GM12878 (cell line): ENCODE data around the gene ZBTB24. TPM values are rescaled to one million over a fixed set of nuclear protein-coding genes. Genes with fewer than 3 reads are reported as not detected.
A peak's percentile ranks its signal among the peaks of the same experiment; 100 is the strongest.

Source experiments
- ATAC-seq: fragments of 200-7000 bp; cut with Tn5 transposase; 3 replicates; pipeline ENCODE4 v1.9.1; 2020; ENCODE audit warnings: mild to moderate bottlenecking, moderate library complexity
- BruUV-seq: library from RNA; stranded (reverse); fragments of 400-500 nt; replicated peaks from 2 replicates; lab custom pipeline; 2021; lab: Mats Ljungman, UMichigan
- CTCF ChIA-PET: fragments of 300-600 bp; sonication (Branson Sonifier 250); formaldehyde crosslinking; extraction: SDS; loops from one replicate; lab custom pipeline; 2021; ENCODE audit warnings: inconsistent platforms; lab: Yijun Ruan, JAX
- POLR2A ChIA-PET: fragments of 350-600 bp; formaldehyde crosslinking; extraction: SDS; loops from one replicate; lab custom pipeline; 2021; ENCODE audit warnings: inconsistent platforms; lab: Charles Lee
- RAD21 ChIA-PET: fragments of 300-600 bp; sonication (Branson Sonifier 250); formaldehyde crosslinking; loops from one replicate; lab custom pipeline; 2023; ENCODE audit warnings: antibody characterized with exemption; ENCODE audit not compliant: unreplicated experiment; lab: Charles Lee
- SMC1A ChIA-PET: fragments of 300-600 bp; sonication (Branson Sonifier 250); formaldehyde crosslinking; loops from one replicate; lab custom pipeline; 2023; ENCODE audit not compliant: unreplicated experiment, uncharacterized antibody; lab: Charles Lee
- DNase-seq: peaks from one replicate; pipeline ENCODE4 v3.0.0-alpha.2; 2011; ENCODE audit warnings: low read depth, low spot score
- FAIRE-seq: peaks from 3 replicates; lab custom pipeline; 2011; peaks lifted over from hg19 to GRCh38; lab: Jason Lieb, UNC
- H2AFZ ChIP-seq: 2 replicates; pipeline ENCODE4 v1.6.0; 2011; ENCODE audit warnings: low read depth, low read length, control low read depth; ENCODE audit not compliant: control insufficient read depth
- H3K27ac ChIP-seq: 2 replicates; pipeline ENCODE4 v1.5.1; 2011; ENCODE audit warnings: control low read depth; ENCODE audit not compliant: control insufficient read depth, insufficient read depth
- H3K27me3 ChIP-seq, 2 experiments: replicated peaks in 1 of 2; 2 replicates each; pipeline versions ENCODE4 v1.6.0 to v1.6.1; 2011; ENCODE audit warnings: low read length in 1 of 2; ENCODE audit not compliant: control insufficient read depth in 2 of 2, insufficient read depth in 2 of 2
- H3K36me3 ChIP-seq, 2 experiments: 2 replicates each; pipeline ENCODE4 v1.5.1; 2011; ENCODE audit warnings: low read length in 1 of 2; ENCODE audit not compliant: control insufficient read depth in 2 of 2, insufficient read depth in 2 of 2
- H3K4me1 ChIP-seq: 2 replicates; pipeline ENCODE4 v1.6.1; 2011; ENCODE audit warnings: mild to moderate bottlenecking, low read length, moderate library complexity, mixed read lengths; ENCODE audit not compliant: control insufficient read depth, insufficient read depth
- H3K4me2 ChIP-seq: 2 replicates; pipeline ENCODE4 v1.6.0; 2011; ENCODE audit warnings: control low read depth; ENCODE audit not compliant: control insufficient read depth, insufficient read depth
- H3K4me3 ChIP-seq: fragments of 200-600 bp; sonication (generic); 2 replicates; pipeline ENCODE4 v1.5.1; 2016
- H3K79me2 ChIP-seq: 2 replicates; pipeline ENCODE4 v1.6.0; 2011; ENCODE audit warnings: low read length; ENCODE audit not compliant: control insufficient read depth, insufficient read depth
- H3K9ac ChIP-seq: 2 replicates; pipeline ENCODE4 v1.8.0; 2011; ENCODE audit warnings: low read length, control low read depth, mixed read lengths; ENCODE audit not compliant: control insufficient read depth, insufficient read depth
- H3K9me3 ChIP-seq: replicated peaks from 3 replicates; pipeline ENCODE4 v1.5.1; 2011; ENCODE audit warnings: mild to moderate bottlenecking, low read length; ENCODE audit not compliant: control insufficient read depth, insufficient read depth
- H4K20me1 ChIP-seq: 2 replicates; pipeline ENCODE4 v1.6.0; 2011; ENCODE audit not compliant: control insufficient read depth, insufficient read depth
- FOXM1 ChIP-seq: IDR thresholded peaks from 2 replicates; pipeline ENCODE4 v1.6.1; 2012; ENCODE audit warnings: low read depth, mild to moderate bottlenecking, inconsistent platforms, low read length, moderate library complexity
- PAX5 ChIP-seq: IDR thresholded peaks from 2 replicates; pipeline ENCODE4 v1.6.1; 2011; ENCODE audit warnings: low read depth, low read length, borderline replicate concordance
- WGBS: methylation state at CpG from one replicate; pipeline ENCODE4 v1.1.6; 2016; ENCODE audit warnings: low lambda C conversion rate; ENCODE audit not compliant: insufficient replicate concordance, insufficient coverage; ENCODE audit errors: missing lambda C conversion rate; 5-methylcytosine and 5-hydroxymethylcytosine counted together
- in situ Hi-C: fragments of 300-500 bp; cut with MboI; formaldehyde crosslinking; loops from 9 replicates; pipeline ENCODE4 v1.14.3; 2018; ENCODE audit warnings: mixed read lengths
- intact Hi-C: fragments of 100-400 bp; cut with micrococcal nuclease; formaldehyde crosslinking; loops from one replicate; pipeline ENCODE4 v1.14.2; 2022; ENCODE audit not compliant: unreplicated experiment
- polyA plus RNA-seq, 11 experiments: library from polyadenylated mRNA; depleted of rRNA in 4 of 11; unstranded in 6 of 11; stranded (reverse) in 5 of 11; fragments of >200 nt; fragmentation: Nextera tagmentation in 4 of 11; fragmentation: Illumina TruSeq in 1 of 11; extraction: Ambion mirVana in 4 of 11; extraction: Trizol in 1 of 11; gene quantifications; 1 replicate in 1 of 11; 2 replicates in 10 of 11; pipeline versions ENCODE4 v1.2.1 to v1.2.3, GENCODE V29; 2011 to 2016; ENCODE audit warnings: inconsistent platforms in 2 of 11, missing spikeins in 2 of 11, low read depth in 1 of 11
- total RNA-seq, 4 experiments: library from RNA; depleted of rRNA in 3 of 4; stranded (reverse); fragments of >200 nt in 3 of 4; fragmentation: Illumina TruSeq in 1 of 4; extraction: Trizol in 1 of 4; gene quantifications; 2 replicates each; pipeline versions ENCODE4 v1.2.1 to v1.2.3, GENCODE V29; 2013 to 2021
- TF ChIP-seq, protein P1 (sequence below): IDR thresholded peaks from 2 replicates; pipeline ENCODE4 v1.6.1; 2012; ENCODE audit warnings: low read length, inconsistent platforms
- TF ChIP-seq, protein P2 (sequence below): fragments of 450-650 bp; formaldehyde crosslinking; IDR thresholded peaks from 2 replicates; pipeline ENCODE4 v1.4.0; 2022; ENCODE audit warnings: mild to moderate bottlenecking, moderate library complexity

ZBTB24 gene
- total and polyA plus RNA-seq, 10 of the 15 experiments (the other 5 are each of a cell fraction or from before 2014, with no cell fraction given): 2.9 to 17.7 (median 8.5) TPM

DNA sequence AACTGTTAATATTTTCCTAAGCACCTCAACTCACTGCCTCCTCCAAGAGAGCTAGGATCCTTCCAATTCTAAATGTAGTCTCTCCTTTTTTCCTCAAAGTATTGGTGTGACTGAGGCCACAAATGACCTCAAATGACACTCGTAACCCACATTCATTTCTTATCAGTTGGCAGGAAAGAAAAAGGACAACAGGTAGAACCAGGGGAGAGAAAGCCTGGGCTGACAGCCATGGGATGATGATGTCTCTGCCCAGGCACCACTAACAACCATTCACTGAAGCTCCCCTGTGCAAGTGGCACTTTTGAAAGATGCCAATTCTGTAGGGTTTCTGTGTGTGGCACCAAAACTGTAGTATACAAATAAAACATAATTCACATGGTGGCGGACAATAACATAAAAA lies 7.4 kb downstream of the ZBTB24 start:
- H3K9me3 ChIP-seq: no peaks in the 10 kb centered on the region
- intact Hi-C loops (loop anchor here (10.0 kb wide), 1 partner anchor 709 kb away; the partner anchor contains the start of gene CDC40), in situ Hi-C loops (no loop called here)
- FAIRE-seq: no peak
- H3K4me2 ChIP-seq: peak overlapping the region; percentile 46; the same call in 1 of the 2 replicates
- no peak overlapping the region for H3K27ac ChIP-seq
- 67% methylated on average over 2 of the region's 2 CpGs for WGBS
- no peaks in the 10 kb centered on the region for H3K27me3 ChIP-seq
- H3K36me3 ChIP-seq: peaks cover 5 to 24% of the 10 kb centered on the region in 2 experiments
- TF ChIP-seq FOXM1 (no peak), PAX5 (no peak)
- TF ChIP-seq, protein P1, sequence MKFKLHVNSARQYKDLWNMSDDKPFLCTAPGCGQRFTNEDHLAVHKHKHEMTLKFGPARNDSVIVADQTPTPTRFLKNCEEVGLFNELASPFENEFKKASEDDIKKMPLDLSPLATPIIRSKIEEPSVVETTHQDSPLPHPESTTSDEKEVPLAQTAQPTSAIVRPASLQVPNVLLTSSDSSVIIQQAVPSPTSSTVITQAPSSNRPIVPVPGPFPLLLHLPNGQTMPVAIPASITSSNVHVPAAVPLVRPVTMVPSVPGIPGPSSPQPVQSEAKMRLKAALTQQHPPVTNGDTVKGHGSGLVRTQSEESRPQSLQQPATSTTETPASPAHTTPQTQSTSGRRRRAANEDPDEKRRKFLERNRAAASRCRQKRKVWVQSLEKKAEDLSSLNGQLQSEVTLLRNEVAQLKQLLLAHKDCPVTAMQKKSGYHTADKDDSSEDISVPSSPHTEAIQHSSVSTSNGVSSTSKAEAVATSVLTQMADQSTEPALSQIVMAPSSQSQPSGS: no peak
- TF ChIP-seq, protein P2, sequence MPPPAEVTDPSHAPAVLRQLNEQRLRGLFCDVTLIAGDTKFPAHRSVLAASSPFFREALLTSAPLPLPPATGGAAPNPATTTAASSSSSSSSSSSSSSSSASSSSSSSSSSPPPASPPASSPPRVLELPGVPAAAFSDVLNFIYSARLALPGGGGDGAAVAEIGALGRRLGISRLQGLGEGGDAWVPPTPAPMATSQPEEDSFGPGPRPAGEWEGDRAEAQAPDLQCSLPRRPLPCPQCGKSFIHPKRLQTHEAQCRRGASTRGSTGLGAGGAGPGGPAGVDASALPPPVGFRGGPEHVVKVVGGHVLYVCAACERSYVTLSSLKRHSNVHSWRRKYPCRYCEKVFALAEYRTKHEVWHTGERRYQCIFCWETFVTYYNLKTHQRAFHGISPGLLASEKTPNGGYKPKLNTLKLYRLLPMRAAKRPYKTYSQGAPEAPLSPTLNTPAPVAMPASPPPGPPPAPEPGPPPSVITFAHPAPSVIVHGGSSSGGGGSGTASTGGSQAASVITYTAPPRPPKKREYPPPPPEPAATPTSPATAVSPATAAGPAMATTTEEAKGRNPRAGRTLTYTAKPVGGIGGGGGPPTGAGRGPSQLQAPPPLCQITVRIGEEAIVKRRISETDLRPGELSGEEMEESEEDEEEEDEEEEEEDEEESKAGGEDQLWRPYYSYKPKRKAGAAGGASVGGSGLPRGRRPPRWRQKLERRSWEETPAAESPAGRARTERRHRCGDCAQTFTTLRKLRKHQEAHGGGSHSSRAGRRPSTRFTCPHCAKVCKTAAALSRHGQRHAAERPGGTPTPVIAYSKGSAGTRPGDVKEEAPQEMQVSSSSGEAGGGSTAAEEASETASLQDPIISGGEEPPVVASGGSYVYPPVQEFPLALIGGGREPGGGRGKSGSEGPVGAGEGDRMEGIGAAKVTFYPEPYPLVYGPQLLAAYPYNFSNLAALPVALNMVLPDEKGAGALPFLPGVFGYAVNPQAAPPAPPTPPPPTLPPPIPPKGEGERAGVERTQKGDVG (CRISPR knock-in tag): no peak
- ChIA-PET CTCF (interaction anchor here (1.1 to 2.0 kb wide), 3 partner anchors 12 to 31 kb away, joined by 3 to 5 read pairs (median 4); no protein-coding TSS in a partner anchor), POLR2A (interaction anchor here (0.9 to 1.6 kb wide), 3 partner anchors 10 to 34 kb away, joined by 3 to 4 read pairs (median 3); no protein-coding TSS in a partner anchor), SMC1A (interaction anchor here (3.6 to 9.4 kb wide), 2 partner anchors 12 to 19 kb away, joined by 14 to 148 read pairs; partner anchors contain the start of gene MICAL1), RAD21 (no interaction called here)
- H3K4me1 ChIP-seq: peaks cover 28% of the 10 kb centered on the region
- no peak overlapping the region for H2AFZ ChIP-seq
- H4K20me1 ChIP-seq: no peaks in the 10 kb centered on the region
- no peak for DNase-seq
- no TSS peak for BruUV-seq
- no peak overlapping the region for H3K4me3 ChIP-seq
- H3K79me2 ChIP-seq: peaks cover 71% of the 10 kb centered on the region
- ATAC-seq: no peak
- no peak overlapping the region for H3K9ac ChIP-seq
